Fibroblast of lung (primary cell): ENCODE data around the gene TBK1. TPM values are rescaled to one million over a fixed set of nuclear protein-coding genes. Genes with fewer than 3 reads are reported as not detected.
A peak's percentile ranks its signal among the peaks of the same experiment; 100 is the strongest.

Experiments
- DNase-seq, 2 donors: peaks; one replicate each; pipeline versions ENCODE4 v3.0.0 to v3.0.0-alpha.2; 2010; ENCODE audit warnings: low read depth in 2 of 2
- H2AFZ ChIP-seq: 2 replicates; pipeline ENCODE4 v1.5.1; 2012; ENCODE audit warnings: low read length, control low read depth, inconsistent platforms
- H3K27ac ChIP-seq: 2 replicates; pipeline ENCODE4 v1.5.1; 2011; ENCODE audit warnings: low read length, control low read depth; ENCODE audit not compliant: insufficient read depth
- H3K27me3 ChIP-seq: 2 replicates; pipeline ENCODE4 v1.5.1; 2011; ENCODE audit warnings: mild to moderate bottlenecking, low read length; ENCODE audit not compliant: control insufficient read depth, insufficient read depth
- H3K36me3 ChIP-seq: 2 replicates; pipeline ENCODE4 v1.5.1; 2011; ENCODE audit warnings: low read length; ENCODE audit not compliant: control insufficient read depth, insufficient read depth
- H3K4me1 ChIP-seq: 2 replicates; pipeline ENCODE4 v1.5.1; 2011; ENCODE audit warnings: low read length; ENCODE audit not compliant: control insufficient read depth, insufficient read depth; ENCODE audit errors: extremely low read depth
- H3K4me2 ChIP-seq: 2 replicates; pipeline ENCODE4 v1.5.1; 2011; ENCODE audit warnings: low read length, control low read depth; ENCODE audit not compliant: insufficient read depth; ENCODE audit errors: extremely low read depth
- H3K4me3 ChIP-seq, 4 experiments: fragments of 200-600 bp in 1 of 4; sonication (generic) in 1 of 4; replicated peaks in 1 of 4; 2 replicates each; pipeline ENCODE4 v1.5.1; 2011 to 2016; ENCODE audit warnings: low read length in 4 of 4, low read depth in 3 of 4, mild to moderate bottlenecking in 3 of 4, control low read depth in 2 of 4, inconsistent platforms in 1 of 4, mixed read lengths in 1 of 4; ENCODE audit not compliant: insufficient read depth in 1 of 4; ENCODE audit errors: control extremely low read depth in 1 of 4
- H3K79me2 ChIP-seq: 2 replicates; pipeline ENCODE4 v1.5.1; 2012; ENCODE audit warnings: mild to moderate bottlenecking, low read length, inconsistent platforms; ENCODE audit not compliant: control insufficient read depth, insufficient read depth
- H3K9ac ChIP-seq: 2 replicates; pipeline ENCODE4 v1.5.1; 2011; ENCODE audit warnings: mild to moderate bottlenecking, low read length, control low read depth; ENCODE audit not compliant: insufficient read depth
- H3K9me3 ChIP-seq: 2 replicates; pipeline ENCODE4 v1.5.1; 2012; ENCODE audit warnings: low read depth, low read length; ENCODE audit not compliant: control insufficient read depth, insufficient read depth
- H4K20me1 ChIP-seq: 2 replicates; pipeline ENCODE4 v1.5.1; 2011; ENCODE audit warnings: low read length; ENCODE audit not compliant: control insufficient read depth, insufficient read depth; ENCODE audit errors: extremely low read depth
- EZH2 ChIP-seq: IDR thresholded peaks from 2 replicates; pipeline ENCODE4 v1.5.1; 2012; ENCODE audit warnings: low read length, control low read depth, mild to moderate bottlenecking; ENCODE audit errors: missing control alignments
- polyA plus RNA-seq, 2 donors: library from polyadenylated mRNA; depleted of rRNA in 1 of 2; stranded (reverse) in 1 of 2; unstranded in 1 of 2; fragments of >200 nt; gene quantifications; 2 replicates each; pipeline ENCODE4 v1.2.1, GENCODE V29; 2011 to 2012; ENCODE audit warnings: missing spikeins in 1 of 2
- total RNA-seq: library from RNA; depleted of rRNA; stranded (reverse); fragments of >200 nt; gene quantifications from 2 replicates; pipeline ENCODE4 v1.2.1, GENCODE V29; 2014
- TF ChIP-seq, protein P1 (sequence below), 2 donors: IDR thresholded peaks in 1 of 2; conservative IDR thresholded peaks in 1 of 2; 1 replicate in 1 of 2; 2 replicates in 1 of 2; pipeline ENCODE4 v1.5.1; 2011 to 2012; ENCODE audit warnings: low read length in 2 of 2, control low read depth in 1 of 2, inconsistent platforms in 1 of 2, low read depth in 1 of 2, mild to moderate bottlenecking in 1 of 2

TBK1 gene
- total and polyA plus RNA-seq, 2 donors (not counting 1 experiment from before 2014, with no cell fraction given), result 26.5 to 42.9 TPM

DNA sequence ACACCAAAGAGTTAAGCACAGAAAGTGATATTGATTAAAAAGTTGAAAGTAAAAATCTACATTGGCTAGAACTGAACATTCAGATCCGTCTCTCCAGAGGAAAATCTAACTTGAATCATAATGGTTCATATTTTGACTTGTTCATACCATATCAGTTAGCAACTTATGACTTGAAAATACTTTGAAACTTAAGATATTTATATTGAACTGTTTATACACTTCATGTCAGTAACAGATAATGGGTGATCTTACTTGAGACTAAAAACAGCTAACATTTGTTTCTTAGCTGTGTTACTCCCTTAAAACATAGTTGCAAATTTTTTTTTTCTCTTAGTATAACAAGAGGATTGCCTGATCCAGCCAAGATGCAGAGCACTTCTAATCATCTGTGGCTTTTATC is 3.6 kb downstream of the TBK1 start:
- no peaks in the 10 kb centered on the region for H3K9me3 ChIP-seq
- H3K27me3 ChIP-seq, result no peaks in the 10 kb centered on the region
- no peak overlapping the region for H3K27ac ChIP-seq
- H4K20me1 ChIP-seq, result no peaks in the 10 kb centered on the region
- H3K9ac ChIP-seq, result no peak overlapping the region
- no peak for TF ChIP-seq EZH2
- TF ChIP-seq, protein P1, sequence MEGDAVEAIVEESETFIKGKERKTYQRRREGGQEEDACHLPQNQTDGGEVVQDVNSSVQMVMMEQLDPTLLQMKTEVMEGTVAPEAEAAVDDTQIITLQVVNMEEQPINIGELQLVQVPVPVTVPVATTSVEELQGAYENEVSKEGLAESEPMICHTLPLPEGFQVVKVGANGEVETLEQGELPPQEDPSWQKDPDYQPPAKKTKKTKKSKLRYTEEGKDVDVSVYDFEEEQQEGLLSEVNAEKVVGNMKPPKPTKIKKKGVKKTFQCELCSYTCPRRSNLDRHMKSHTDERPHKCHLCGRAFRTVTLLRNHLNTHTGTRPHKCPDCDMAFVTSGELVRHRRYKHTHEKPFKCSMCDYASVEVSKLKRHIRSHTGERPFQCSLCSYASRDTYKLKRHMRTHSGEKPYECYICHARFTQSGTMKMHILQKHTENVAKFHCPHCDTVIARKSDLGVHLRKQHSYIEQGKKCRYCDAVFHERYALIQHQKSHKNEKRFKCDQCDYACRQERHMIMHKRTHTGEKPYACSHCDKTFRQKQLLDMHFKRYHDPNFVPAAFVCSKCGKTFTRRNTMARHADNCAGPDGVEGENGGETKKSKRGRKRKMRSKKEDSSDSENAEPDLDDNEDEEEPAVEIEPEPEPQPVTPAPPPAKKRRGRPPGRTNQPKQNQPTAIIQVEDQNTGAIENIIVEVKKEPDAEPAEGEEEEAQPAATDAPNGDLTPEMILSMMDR (conservative IDR thresholded peaks at IDR 0.05 in 1 of 2, IDR thresholded peaks at IDR 0.05 in 1 of 2; ENCODE audit: low read depth in 1 of 2, low read length in 2 of 2), result no peak
- no peak overlapping the region for H2AFZ ChIP-seq
- H3K36me3 ChIP-seq, result no peaks in the 10 kb centered on the region
- peak overlapping the region; percentile 30 for H3K4me2 ChIP-seq
- no peak for DNase-seq
- peaks cover 69% of the 10 kb centered on the region for H3K79me2 ChIP-seq
- no peak overlapping the region for H3K4me3 ChIP-seq
- peaks cover 9% of the 10 kb centered on the region for H3K4me1 ChIP-seq

GRCh38 chr12:64456119-64456518 is 4.2 kb downstream of the TBK1 start:
- no peaks in the 10 kb centered on the region for H4K20me1 ChIP-seq
- peaks cover 12% of the 10 kb centered on the region for H3K4me1 ChIP-seq
- H3K27me3 ChIP-seq, result no peaks in the 10 kb centered on the region
- no peak overlapping the region for H3K4me3 ChIP-seq
- H3K79me2 ChIP-seq, result peaks cover 71% of the 10 kb centered on the region
- no peak overlapping the region for H3K27ac ChIP-seq
- H3K9ac ChIP-seq, result no peak overlapping the region
- no peak for DNase-seq
- no peak overlapping the region for H2AFZ ChIP-seq
- TF ChIP-seq EZH2, result no peak
- TF ChIP-seq, protein P1 (conservative IDR thresholded peaks at IDR 0.05 in 1 of 2, IDR thresholded peaks at IDR 0.05 in 1 of 2; ENCODE audit: low read depth in 1 of 2, low read length in 2 of 2), result no peak
- peak overlapping the region; percentile 30 for H3K4me2 ChIP-seq
- no peaks in the 10 kb centered on the region for H3K36me3 ChIP-seq
- H3K9me3 ChIP-seq, result no peaks in the 10 kb centered on the region

GRCh38 chr12:64457032-64457431 is 5.1 kb downstream of the TBK1 start:
- H3K27me3 ChIP-seq, result no peaks in the 10 kb centered on the region
- peaks cover 71% of the 10 kb centered on the region for H3K79me2 ChIP-seq
- no peaks in the 10 kb centered on the region for H3K36me3 ChIP-seq
- H3K27ac ChIP-seq, result no peak overlapping the region
- H4K20me1 ChIP-seq, result no peaks in the 10 kb centered on the region
- DNase-seq, result no peak
- no peak for TF ChIP-seq EZH2
- TF ChIP-seq, protein P1 (conservative IDR thresholded peaks at IDR 0.05 in 1 of 2, IDR thresholded peaks at IDR 0.05 in 1 of 2; ENCODE audit: low read depth in 1 of 2, low read length in 2 of 2), result no peak
- peaks cover 20% of the 10 kb centered on the region for H3K4me1 ChIP-seq
- no peak overlapping the region for H3K4me3 ChIP-seq
- H3K9ac ChIP-seq, result no peak overlapping the region
- no peak overlapping the region for H2AFZ ChIP-seq
- H3K9me3 ChIP-seq, result no peaks in the 10 kb centered on the region
- H3K4me2 ChIP-seq, result no peak overlapping the region
